K562 (cell line): Measurements from ENCODE around the gene FUT4. TPM values are rescaled to one million over a fixed set of nuclear protein-coding genes. Genes with fewer than 3 reads are reported as not detected.
A peak's percentile ranks its signal among the peaks of the same experiment; 100 is the strongest.

ENCODE experiments used
- ATF1 ChIP-seq, 2 experiments: fragments of 450-650 bp in 1 of 2; IDR thresholded peaks; 2 replicates each; pipeline ENCODE4 v1.6.1; 2016; ENCODE audit warnings: missing compliant biosample characterization in 1 of 2, missing genetic modification characterization in 1 of 2
- EHMT2 ChIP-seq: fragments of 450-650 bp; IDR thresholded peaks from 2 replicates; pipeline ENCODE4 v1.6.1; 2018; ENCODE audit warnings: antibody characterized with exemption
- EP300 ChIP-seq: IDR thresholded peaks from 2 replicates; pipeline ENCODE4 v1.6.1; 2012; ENCODE audit warnings: low read length, improper control_type of control experiment
- FOSL1 ChIP-seq: fragments of 200-800 bp; sonication (Bioruptor generic); conservative IDR thresholded peaks from 2 replicates; pipeline ENCODE4 v1.6.1; 2016; ENCODE audit warnings: missing genetic modification characterization, missing compliant biosample characterization
- NFRKB ChIP-seq: fragments of 450-650 bp; IDR thresholded peaks from 2 replicates; pipeline ENCODE4 v1.6.1; 2016; ENCODE audit warnings: low read depth
- NRF1 ChIP-seq, 2 experiments: fragments of 450-650 bp; IDR thresholded peaks in 1 of 2; conservative IDR thresholded peaks in 1 of 2; 2 replicates each; pipeline ENCODE4 v1.6.1; 2014; ENCODE audit warnings: mild to moderate bottlenecking in 2 of 2
- SMAD4 ChIP-seq: fragments of 250-450 bp; sonication (Bioruptor Pico); conservative IDR thresholded peaks from 2 replicates; pipeline ENCODE4 v1.8.0; 2021; ENCODE audit warnings: inconsistent platforms, mild to moderate bottlenecking, moderate library complexity
- ZNF197 ChIP-seq: fragments of 200-800 bp; sonication (Bioruptor generic); IDR thresholded peaks from 2 replicates; pipeline ENCODE4 v1.6.1; 2016; ENCODE audit warnings: low read depth, missing genetic modification characterization, missing compliant biosample characterization
- ZNF41 ChIP-seq: fragments of 250-450 bp; sonication (Bioruptor Pico); conservative IDR thresholded peaks from 2 replicates; pipeline ENCODE4 v1.4.0; 2020; ENCODE audit warnings: mild to moderate bottlenecking
- polyA plus RNA-seq, 8 experiments: library from polyadenylated mRNA; depleted of rRNA in 4 of 8; stranded (reverse) in 5 of 8; unstranded in 3 of 8; fragments of >200 nt; fragmentation: Nextera tagmentation in 2 of 8; fragmentation: Illumina TruSeq in 1 of 8; extraction: Ambion mirVana in 2 of 8; extraction: Trizol in 1 of 8; gene quantifications; 2 replicates each; pipeline versions ENCODE4 v1.2.1 to v1.2.3, GENCODE V29; 2011 to 2014; ENCODE audit warnings: inconsistent platforms in 1 of 8, missing spikeins in 1 of 8
- total RNA-seq, 7 experiments: library from RNA; depleted of rRNA in 6 of 7; stranded (reverse); fragments of >200 nt in 6 of 7; fragmentation: Illumina TruSeq in 2 of 7; extraction: Trizol in 2 of 7; gene quantifications; 2 replicates each; pipeline versions ENCODE4 v1.2.1 to v1.2.3, GENCODE V29; 2011 to 2021; ENCODE audit warnings: low replicate concordance in 1 of 7
- TF ChIP-seq, protein P1 (sequence below): IDR thresholded peaks from 3 replicates; pipeline ENCODE4 v1.6.1; 2011; ENCODE audit warnings: borderline replicate concordance, mild to moderate bottlenecking, moderate library complexity; ENCODE audit not compliant: insufficient read length; ENCODE audit errors: extremely low read depth
- TF ChIP-seq, protein P2 (sequence below): fragments of 450-650 bp; IDR thresholded peaks from 2 replicates; pipeline ENCODE4 v1.6.1; 2017; ENCODE audit warnings: antibody characterized with exemption, mild to moderate bottlenecking
- TF ChIP-seq, protein P3 (sequence below): sonication (generic); formaldehyde crosslinking; IDR thresholded peaks from 2 replicates; pipeline ENCODE4 v1.8.1; 2023; ENCODE audit warnings: mild to moderate bottlenecking, missing genetic modification reagents
- TF ChIP-seq, protein P4 (sequence below), 2 experiments: fragments of 450-650 bp; conservative IDR thresholded peaks; 2 replicates each; pipeline ENCODE4 v1.6.1; 2017; ENCODE audit warnings: mild to moderate bottlenecking in 2 of 2, moderate library complexity in 2 of 2
- TF ChIP-seq, protein P5 (sequence below): sonication (generic); formaldehyde crosslinking; IDR thresholded peaks from 2 replicates; pipeline ENCODE4 v1.9.0; 2022; ENCODE audit warnings: mild to moderate bottlenecking, missing genetic modification reagents

FUT4 gene
- total and polyA plus RNA-seq, 9 of the 15 experiments (the other 6 are each of a cell fraction or from before 2014, with no cell fraction given) = 1.1 to 8.9 (median 5.5) TPM

DNA sequence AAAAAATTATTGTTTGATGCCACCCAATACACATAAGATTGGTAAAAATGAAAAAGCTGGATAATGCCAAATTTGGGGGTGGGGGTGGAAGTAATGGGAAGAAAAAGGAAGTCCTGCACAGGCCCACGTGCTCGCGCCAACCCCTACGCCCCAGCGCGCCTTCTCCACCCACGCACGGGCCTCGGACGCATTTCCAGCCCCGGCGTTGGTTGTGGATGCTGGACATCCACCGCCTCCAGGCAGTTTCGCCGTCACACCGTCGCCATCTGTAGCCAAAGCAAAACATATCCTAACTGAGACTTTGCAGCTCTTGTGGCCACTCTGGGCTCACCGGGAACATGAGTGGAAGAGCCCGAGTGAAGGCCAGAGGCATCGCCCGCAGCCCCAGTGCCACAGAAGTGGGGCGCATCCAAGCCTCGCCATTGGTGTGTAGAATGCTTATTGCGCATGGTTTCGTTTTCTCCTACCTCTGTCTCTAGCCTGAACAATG lies 23.5 kb downstream of the FUT4 start, which contains the start of gene PIWIL4 (continued):
- TF ChIP-seq NFRKB (0 out of 2 replicates have a peak, but pooled peaks have one; percentile 34), NRF1 (conservative IDR thresholded peaks at IDR 0.05 in 1 of 2, IDR thresholded peaks at IDR 0.05 in 1 of 2) (peak; percentile 44 to 51; a peak in 3 of 4 replicates), FOSL1 (tag) (peak; percentile 48), ZNF41 (CRISPR knock-in tag) (peak; percentile 59; the same call in 1 of the 2 replicates), ATF1 (CRISPR knock-in tag; IDR thresholded peaks at IDR 0.05) (no peak), ATF1 (tag; IDR thresholded peaks at IDR 0.05) (peak; percentile 54), EHMT2 (0 out of 2 replicates have a peak, but pooled peaks have one; percentile 26), SMAD4 (CRISPR knock-in tag) (peak; percentile 69), ZNF197 (peak; percentile 70; the same call in 1 of the 2 replicates), EP300 (no peak)
- TF ChIP-seq, protein P1, sequence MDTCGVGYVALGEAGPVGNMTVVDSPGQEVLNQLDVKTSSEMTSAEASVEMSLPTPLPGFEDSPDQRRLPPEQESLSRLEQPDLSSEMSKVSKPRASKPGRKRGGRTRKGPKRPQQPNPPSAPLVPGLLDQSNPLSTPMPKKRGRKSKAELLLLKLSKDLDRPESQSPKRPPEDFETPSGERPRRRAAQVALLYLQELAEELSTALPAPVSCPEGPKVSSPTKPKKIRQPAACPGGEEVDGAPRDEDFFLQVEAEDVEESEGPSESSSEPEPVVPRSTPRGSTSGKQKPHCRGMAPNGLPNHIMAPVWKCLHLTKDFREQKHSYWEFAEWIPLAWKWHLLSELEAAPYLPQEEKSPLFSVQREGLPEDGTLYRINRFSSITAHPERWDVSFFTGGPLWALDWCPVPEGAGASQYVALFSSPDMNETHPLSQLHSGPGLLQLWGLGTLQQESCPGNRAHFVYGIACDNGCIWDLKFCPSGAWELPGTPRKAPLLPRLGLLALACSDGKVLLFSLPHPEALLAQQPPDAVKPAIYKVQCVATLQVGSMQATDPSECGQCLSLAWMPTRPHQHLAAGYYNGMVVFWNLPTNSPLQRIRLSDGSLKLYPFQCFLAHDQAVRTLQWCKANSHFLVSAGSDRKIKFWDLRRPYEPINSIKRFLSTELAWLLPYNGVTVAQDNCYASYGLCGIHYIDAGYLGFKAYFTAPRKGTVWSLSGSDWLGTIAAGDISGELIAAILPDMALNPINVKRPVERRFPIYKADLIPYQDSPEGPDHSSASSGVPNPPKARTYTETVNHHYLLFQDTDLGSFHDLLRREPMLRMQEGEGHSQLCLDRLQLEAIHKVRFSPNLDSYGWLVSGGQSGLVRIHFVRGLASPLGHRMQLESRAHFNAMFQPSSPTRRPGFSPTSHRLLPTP = no peak
- TF ChIP-seq, protein P2, sequence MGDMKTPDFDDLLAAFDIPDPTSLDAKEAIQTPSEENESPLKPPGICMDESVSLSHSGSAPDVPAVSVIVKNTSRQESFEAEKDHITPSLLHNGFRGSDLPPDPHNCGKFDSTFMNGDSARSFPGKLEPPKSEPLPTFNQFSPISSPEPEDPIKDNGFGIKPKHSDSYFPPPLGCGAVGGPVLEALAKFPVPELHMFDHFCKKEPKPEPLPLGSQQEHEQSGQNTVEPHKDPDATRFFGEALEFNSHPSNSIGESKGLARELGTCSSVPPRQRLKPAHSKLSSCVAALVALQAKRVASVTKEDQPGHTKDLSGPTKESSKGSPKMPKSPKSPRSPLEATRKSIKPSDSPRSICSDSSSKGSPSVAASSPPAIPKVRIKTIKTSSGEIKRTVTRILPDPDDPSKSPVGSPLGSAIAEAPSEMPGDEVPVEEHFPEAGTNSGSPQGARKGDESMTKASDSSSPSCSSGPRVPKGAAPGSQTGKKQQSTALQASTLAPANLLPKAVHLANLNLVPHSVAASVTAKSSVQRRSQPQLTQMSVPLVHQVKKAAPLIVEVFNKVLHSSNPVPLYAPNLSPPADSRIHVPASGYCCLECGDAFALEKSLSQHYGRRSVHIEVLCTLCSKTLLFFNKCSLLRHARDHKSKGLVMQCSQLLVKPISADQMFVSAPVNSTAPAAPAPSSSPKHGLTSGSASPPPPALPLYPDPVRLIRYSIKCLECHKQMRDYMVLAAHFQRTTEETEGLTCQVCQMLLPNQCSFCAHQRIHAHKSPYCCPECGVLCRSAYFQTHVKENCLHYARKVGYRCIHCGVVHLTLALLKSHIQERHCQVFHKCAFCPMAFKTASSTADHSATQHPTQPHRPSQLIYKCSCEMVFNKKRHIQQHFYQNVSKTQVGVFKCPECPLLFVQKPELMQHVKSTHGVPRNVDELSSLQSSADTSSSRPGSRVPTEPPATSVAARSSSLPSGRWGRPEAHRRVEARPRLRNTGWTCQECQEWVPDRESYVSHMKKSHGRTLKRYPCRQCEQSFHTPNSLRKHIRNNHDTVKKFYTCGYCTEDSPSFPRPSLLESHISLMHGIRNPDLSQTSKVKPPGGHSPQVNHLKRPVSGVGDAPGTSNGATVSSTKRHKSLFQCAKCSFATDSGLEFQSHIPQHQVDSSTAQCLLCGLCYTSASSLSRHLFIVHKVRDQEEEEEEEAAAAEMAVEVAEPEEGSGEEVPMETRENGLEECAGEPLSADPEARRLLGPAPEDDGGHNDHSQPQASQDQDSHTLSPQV = peak; percentile 83
- TF ChIP-seq, protein P3, sequence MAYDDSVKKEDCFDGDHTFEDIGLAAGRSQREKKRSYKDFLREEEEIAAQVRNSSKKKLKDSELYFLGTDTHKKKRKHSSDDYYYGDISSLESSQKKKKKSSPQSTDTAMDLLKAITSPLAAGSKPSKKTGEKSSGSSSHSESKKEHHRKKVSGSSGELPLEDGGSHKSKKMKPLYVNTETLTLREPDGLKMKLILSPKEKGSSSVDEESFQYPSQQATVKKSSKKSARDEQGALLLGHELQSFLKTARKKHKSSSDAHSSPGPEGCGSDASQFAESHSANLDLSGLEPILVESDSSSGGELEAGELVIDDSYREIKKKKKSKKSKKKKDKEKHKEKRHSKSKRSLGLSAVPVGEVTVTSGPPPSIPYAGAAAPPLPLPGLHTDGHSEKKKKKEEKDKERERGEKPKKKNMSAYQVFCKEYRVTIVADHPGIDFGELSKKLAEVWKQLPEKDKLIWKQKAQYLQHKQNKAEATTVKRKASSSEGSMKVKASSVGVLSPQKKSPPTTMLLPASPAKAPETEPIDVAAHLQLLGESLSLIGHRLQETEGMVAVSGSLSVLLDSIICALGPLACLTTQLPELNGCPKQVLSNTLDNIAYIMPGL (CRISPR knock-in tag) = no peak
- TF ChIP-seq, protein P4, sequence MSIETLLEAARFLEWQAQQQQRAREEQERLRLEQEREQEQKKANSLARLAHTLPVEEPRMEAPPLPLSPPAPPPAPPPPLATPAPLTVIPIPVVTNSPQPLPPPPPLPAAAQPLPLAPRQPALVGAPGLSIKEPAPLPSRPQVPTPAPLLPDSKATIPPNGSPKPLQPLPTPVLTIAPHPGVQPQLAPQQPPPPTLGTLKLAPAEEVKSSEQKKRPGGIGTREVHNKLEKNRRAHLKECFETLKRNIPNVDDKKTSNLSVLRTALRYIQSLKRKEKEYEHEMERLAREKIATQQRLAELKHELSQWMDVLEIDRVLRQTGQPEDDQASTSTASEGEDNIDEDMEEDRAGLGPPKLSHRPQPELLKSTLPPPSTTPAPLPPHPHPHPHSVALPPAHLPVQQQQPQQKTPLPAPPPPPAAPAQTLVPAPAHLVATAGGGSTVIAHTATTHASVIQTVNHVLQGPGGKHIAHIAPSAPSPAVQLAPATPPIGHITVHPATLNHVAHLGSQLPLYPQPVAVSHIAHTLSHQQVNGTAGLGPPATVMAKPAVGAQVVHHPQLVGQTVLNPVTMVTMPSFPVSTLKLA (conservative IDR thresholded peaks at IDR 0.05) = peak; percentile 65 to 84
- TF ChIP-seq, protein P5, sequence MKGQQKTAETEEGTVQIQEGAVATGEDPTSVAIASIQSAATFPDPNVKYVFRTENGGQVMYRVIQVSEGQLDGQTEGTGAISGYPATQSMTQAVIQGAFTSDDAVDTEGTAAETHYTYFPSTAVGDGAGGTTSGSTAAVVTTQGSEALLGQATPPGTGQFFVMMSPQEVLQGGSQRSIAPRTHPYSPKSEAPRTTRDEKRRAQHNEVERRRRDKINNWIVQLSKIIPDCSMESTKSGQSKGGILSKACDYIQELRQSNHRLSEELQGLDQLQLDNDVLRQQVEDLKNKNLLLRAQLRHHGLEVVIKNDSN (CRISPR knock-in tag) = 0 out of 2 replicates have a peak, but pooled peaks have one; percentile 44
